Measurements from ENCODE around the gene SPRYD4. TPM values are rescaled to one million over a fixed set of nuclear protein-coding genes. Genes with fewer than 3 reads are reported as not detected.

The SPRYD4 gene
- polyA plus RNA-seq (2011; rRNA removed): 2.4 and 2.6 TPM in 2 replicates
- polyA minus RNA-seq (2011; rRNA and poly(A)+ RNA removed): 1.9 and 2.2 TPM in 2 replicates

- ChIA-PET CTCF (interaction anchor here (1.0 to 1.7 kb wide), 2 partner anchors 13 to 279 kb away, joined by 3 to 6 read pairs; partner anchors contain the start of gene SMARCC2), POLR2A (no interaction called here)
- Histone ChIP-seq H3K4me3 (ENCODE audit: low read depth, low read length) (peak within 1 kb of the TSS; percentile 69), H3K36me3 (ENCODE audit: control insufficient read depth, insufficient read depth, low read length) (peaks cover 1% of the 10 kb centered on the region; the same call in 1 of the 2 replicates), H3K27me3 (ENCODE audit: control insufficient read depth, insufficient read depth, low read length) (no peaks in the 10 kb centered on the region)
- peak; percentile 46 for DNase-seq (ENCODE audit: low read depth)
- peak; percentile 43 for TF ChIP-seq CTCF (IDR thresholded peaks at IDR 0.05; ENCODE audit: insufficient read depth, low read depth, low read length)
Measured at GRCh38 chr12:56468216-56469006, at the start of gene SPRYD4. Gene SPRYD4, plus strand, starts transcription at chr12:56468578. Its CDS starts 14 bp downstream, at chr12:56468592.

- TF ChIP-seq CTCF (IDR thresholded peaks at IDR 0.05; ENCODE audit: insufficient read depth, low read depth, low read length): no peak
- H3K36me3 ChIP-seq (ENCODE audit: control insufficient read depth, insufficient read depth, low read length): peaks cover 1% of the 10 kb centered on the region; the same call in 1 of the 2 replicates
- H3K4me3 ChIP-seq (ENCODE audit: low read depth, low read length): no peak overlapping the region
- H3K27me3 ChIP-seq (ENCODE audit: control insufficient read depth, insufficient read depth, low read length): no peaks in the 10 kb centered on the region
- ChIA-PET CTCF (no interaction called here), POLR2A (no interaction called here)
- DNase-seq (ENCODE audit: low read depth): no peak
Measured at GRCh38 chr12:56420411-56420810, 48.0 kb upstream of the SPRYD4 start.

GRCh38 chr12:56425193-56425592 is 43.2 kb upstream of the SPRYD4 start:
- ChIA-PET CTCF (interaction anchor here (0.9 kb wide), 1 partner anchor 24 kb away, joined by 4 read pairs; the partner anchor contains the start of gene TIMELESS), POLR2A (no interaction called here)
- Histone ChIP-seq H3K36me3 (ENCODE audit: control insufficient read depth, insufficient read depth, low read length) (peaks cover 2% of the 10 kb centered on the region; the same call in 1 of the 2 replicates), H3K27me3 (ENCODE audit: control insufficient read depth, insufficient read depth, low read length) (no peaks in the 10 kb centered on the region), H3K4me3 (ENCODE audit: low read depth, low read length) (no peak overlapping the region)
- TF ChIP-seq CTCF (IDR thresholded peaks at IDR 0.05; ENCODE audit: insufficient read depth, low read depth, low read length): no peak
- no peak for DNase-seq (ENCODE audit: low read depth)

- no peak for DNase-seq (ENCODE audit: low read depth)
- H3K4me3 ChIP-seq (ENCODE audit: low read depth, low read length): no peak overlapping the region
- POLR2A ChIA-PET: no interaction called here
- TF ChIP-seq CTCF (IDR thresholded peaks at IDR 0.05; ENCODE audit: insufficient read depth, low read depth, low read length): no peak
- CTCF ChIA-PET: interaction anchor here (0.9 to 1.0 kb wide), 2 partner anchors 23 to 93 kb away, joined by 4 read pairs; partner anchors contain the start of genes PAN2 and TIMELESS
- H3K36me3 ChIP-seq (ENCODE audit: control insufficient read depth, insufficient read depth, low read length): peaks cover 2% of the 10 kb centered on the region; the same call in 1 of the 2 replicates
- H3K27me3 ChIP-seq (ENCODE audit: control insufficient read depth, insufficient read depth, low read length): no peaks in the 10 kb centered on the region
Measured at GRCh38 chr12:56425940-56426438, 42.4 kb upstream of the SPRYD4 start.

- Histone ChIP-seq H3K4me3 (ENCODE audit: low read depth, low read length) (no peak overlapping the region), H3K36me3 (ENCODE audit: control insufficient read depth, insufficient read depth, low read length) (peaks cover 3% of the 10 kb centered on the region; the same call in 1 of the 2 replicates), H3K27me3 (ENCODE audit: control insufficient read depth, insufficient read depth, low read length) (no peaks in the 10 kb centered on the region)
- no peak for TF ChIP-seq CTCF (IDR thresholded peaks at IDR 0.05; ENCODE audit: insufficient read depth, low read depth, low read length)
- CTCF ChIA-PET: no interaction called here
- POLR2A ChIA-PET: no interaction called here
- DNase-seq (ENCODE audit: low read depth): no peak
Measured at GRCh38 chr12:56431288-56431687, 37.1 kb upstream of the SPRYD4 start.
